Tibial nerve (tissue), 4 donors: ENCODE results near the gene ZNF175.

Source experiments
- EP300 ChIP-seq, 2 donors: sonication (generic); formaldehyde crosslinking; IDR thresholded peaks; one replicate each; pipeline ENCODE4 v1.6.1; 2017; ENCODE audit warnings: antibody characterized with exemption in 2 of 2, mild to moderate bottlenecking in 1 of 2
- POLR2A ChIP-seq, 2 donors: fragments of 450-650 bp; IDR thresholded peaks; one replicate each; pipeline ENCODE4 v1.6.1; 2017; ENCODE audit warnings: antibody characterized with exemption in 2 of 2, mild to moderate bottlenecking in 2 of 2, moderate library complexity in 2 of 2
- TF ChIP-seq, protein P1 (sequence below), 5 experiments: fragments of 200-600 bp in 3 of 5; fragments of 450-650 bp in 2 of 5; sonication (generic) in 3 of 5; IDR thresholded peaks; one replicate each; pipeline ENCODE4 v1.5.1; 2016 to 2019; ENCODE audit warnings: antibody characterized with exemption in 5 of 5, mild to moderate bottlenecking in 3 of 5, moderate library complexity in 2 of 5

DNA sequence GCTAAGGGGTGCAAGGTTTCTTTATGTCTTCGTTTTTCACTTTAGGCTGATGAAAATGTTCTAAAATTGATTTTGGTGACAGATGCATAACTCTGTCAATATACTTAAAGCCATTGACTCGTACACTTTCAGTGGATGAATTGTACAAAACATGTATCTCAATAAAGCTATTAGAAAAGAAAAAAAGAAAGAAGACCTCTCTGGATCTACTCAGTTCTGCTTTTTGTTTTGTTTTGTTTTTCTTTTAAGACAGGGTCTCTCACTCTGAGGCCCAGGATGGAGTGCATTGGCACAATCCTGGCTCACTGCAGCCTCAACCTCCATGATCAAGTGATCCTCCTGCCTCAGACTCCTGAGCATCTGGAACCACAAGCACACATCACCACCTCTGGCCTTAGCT lies 55.6 kb downstream of the ZNF175 start:
- TF ChIP-seq, protein P1, sequence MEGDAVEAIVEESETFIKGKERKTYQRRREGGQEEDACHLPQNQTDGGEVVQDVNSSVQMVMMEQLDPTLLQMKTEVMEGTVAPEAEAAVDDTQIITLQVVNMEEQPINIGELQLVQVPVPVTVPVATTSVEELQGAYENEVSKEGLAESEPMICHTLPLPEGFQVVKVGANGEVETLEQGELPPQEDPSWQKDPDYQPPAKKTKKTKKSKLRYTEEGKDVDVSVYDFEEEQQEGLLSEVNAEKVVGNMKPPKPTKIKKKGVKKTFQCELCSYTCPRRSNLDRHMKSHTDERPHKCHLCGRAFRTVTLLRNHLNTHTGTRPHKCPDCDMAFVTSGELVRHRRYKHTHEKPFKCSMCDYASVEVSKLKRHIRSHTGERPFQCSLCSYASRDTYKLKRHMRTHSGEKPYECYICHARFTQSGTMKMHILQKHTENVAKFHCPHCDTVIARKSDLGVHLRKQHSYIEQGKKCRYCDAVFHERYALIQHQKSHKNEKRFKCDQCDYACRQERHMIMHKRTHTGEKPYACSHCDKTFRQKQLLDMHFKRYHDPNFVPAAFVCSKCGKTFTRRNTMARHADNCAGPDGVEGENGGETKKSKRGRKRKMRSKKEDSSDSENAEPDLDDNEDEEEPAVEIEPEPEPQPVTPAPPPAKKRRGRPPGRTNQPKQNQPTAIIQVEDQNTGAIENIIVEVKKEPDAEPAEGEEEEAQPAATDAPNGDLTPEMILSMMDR (IDR thresholded peaks at IDR 0.05): no peak
- TF ChIP-seq POLR2A (IDR thresholded peaks at IDR 0.05) (no peak), EP300 (IDR thresholded peaks at IDR 0.05) (no peak)
